IMR-90 (cell line): ENCODE results near the gene HYLS1. TPM values are rescaled to one million over a fixed set of nuclear protein-coding genes. Genes with fewer than 3 reads are reported as not detected.

ENCODE experiments used
- ATAC-seq: fragments of 200-7000 bp; cut with Tn5 transposase; 2 replicates; pipeline ENCODE4 v1.9.1; 2020; ENCODE audit warnings: low read depth, mild to moderate bottlenecking, moderate library complexity
- BruUV-seq: library from RNA; stranded (reverse); fragments of 400-500 nt; replicated peaks from 2 replicates; lab custom pipeline; 2021; lab: Mats Ljungman, UMichigan
- CTCF ChIA-PET: fragments of 300-600 bp; formaldehyde crosslinking; extraction: SDS; loops from one replicate; lab custom pipeline; 2021; ENCODE audit warnings: antibody characterized with exemption; lab: Yijun Ruan, JAX
- POLR2A ChIA-PET: fragments of 300-600 bp; sonication (Branson Sonifier 250); formaldehyde crosslinking; loops from one replicate; lab custom pipeline; 2022; ENCODE audit warnings: antibody characterized with exemption; ENCODE audit not compliant: unreplicated experiment; lab: Charles Lee
- DNase-seq: peaks from one replicate; pipeline ENCODE4 v3.0.0; 2013
- H2AFZ ChIP-seq: replicated peaks from 2 replicates; pipeline ENCODE3; 2013; ENCODE audit warnings: low read length, mild to moderate bottlenecking; ENCODE audit not compliant: poor library complexity
- H2AK5ac ChIP-seq: 2 replicates; pipeline ENCODE4 v1.6.1; 2013; ENCODE audit warnings: low read depth, low read length, inconsistent platforms
- H2AK9ac ChIP-seq: replicated peaks from 2 replicates; pipeline ENCODE3; 2013; ENCODE audit warnings: mild to moderate bottlenecking, low read depth, low read length, moderate library complexity; ENCODE audit not compliant: poor library complexity
- H2BK120ac ChIP-seq: 2 replicates; pipeline ENCODE4 v1.6.1; 2013; ENCODE audit warnings: low read depth, low read length, inconsistent platforms
- H2BK15ac ChIP-seq: 3 replicates; pipeline ENCODE4 v1.6.1; 2013; ENCODE audit warnings: low read depth, low read length, inconsistent platforms
- H2BK20ac ChIP-seq: 2 replicates; pipeline ENCODE4 v1.6.1; 2013; ENCODE audit warnings: low read depth, mild to moderate bottlenecking, inconsistent platforms, low read length, moderate library complexity
- H2BK5ac ChIP-seq: 2 replicates; pipeline ENCODE4 v1.6.1; 2013; ENCODE audit warnings: mild to moderate bottlenecking, low read depth, low read length, inconsistent platforms; ENCODE audit not compliant: poor library complexity, severe bottlenecking
- H3K14ac ChIP-seq: replicated peaks from 2 replicates; pipeline ENCODE4 v1.6.1; 2013; ENCODE audit warnings: low read depth, low read length, inconsistent platforms
- H3K18ac ChIP-seq: 2 replicates; pipeline ENCODE4 v1.6.1; 2013; ENCODE audit warnings: low read depth, low read length, control low read depth
- H3K23ac ChIP-seq: 2 replicates; pipeline ENCODE4 v1.6.1; 2013; ENCODE audit warnings: low read depth, low read length, inconsistent platforms
- H3K27ac ChIP-seq: 2 replicates; pipeline ENCODE4 v1.5.1; 2013; ENCODE audit warnings: mild to moderate bottlenecking, control low read depth, low read length; ENCODE audit not compliant: insufficient read depth
- H3K27me3 ChIP-seq: 2 replicates; pipeline ENCODE4 v1.6.1; 2013; ENCODE audit warnings: low read length; ENCODE audit not compliant: control insufficient read depth, insufficient read depth
- H3K36me3 ChIP-seq: 2 replicates; pipeline ENCODE4 v1.6.1; 2013; ENCODE audit warnings: low read length, mixed read lengths; ENCODE audit not compliant: control insufficient read depth, insufficient read depth
- H3K4ac ChIP-seq: 2 replicates; pipeline ENCODE4 v1.6.1; 2013; ENCODE audit warnings: low read depth, low read length, inconsistent platforms
- H3K4me1 ChIP-seq: 2 replicates; pipeline ENCODE4 v1.6.1; 2013; ENCODE audit warnings: low read length, mixed read lengths; ENCODE audit not compliant: control insufficient read depth, insufficient read depth
- H3K4me2 ChIP-seq: 2 replicates; pipeline ENCODE4 v1.6.1; 2013; ENCODE audit warnings: low read depth, mild to moderate bottlenecking, control low read depth, low read length, moderate library complexity
- H3K4me3 ChIP-seq: 2 replicates; pipeline ENCODE4 v1.5.1; 2013; ENCODE audit warnings: low read depth, mild to moderate bottlenecking, control low read depth, low read length, moderate library complexity; ENCODE audit not compliant: insufficient read depth
- H3K56ac ChIP-seq: 2 replicates; pipeline ENCODE4 v1.6.1; 2013; ENCODE audit warnings: low read length, inconsistent platforms; ENCODE audit not compliant: insufficient read depth; ENCODE audit errors: extremely low read depth
- H3K79me1 ChIP-seq, 2 experiments: 2 replicates each; pipeline ENCODE4 v1.6.1; 2013; ENCODE audit warnings: low read length in 2 of 2, inconsistent platforms in 1 of 2, low read depth in 1 of 2
- H3K9ac ChIP-seq: 2 replicates; pipeline ENCODE4 v1.6.1; 2013; ENCODE audit warnings: low read depth, low read length, control low read depth
- H3K9me1 ChIP-seq: 2 replicates; pipeline ENCODE4 v1.6.1; 2013; ENCODE audit warnings: low read length, inconsistent platforms; ENCODE audit not compliant: insufficient read depth
- H3K9me3 ChIP-seq: 2 replicates; pipeline ENCODE4 v1.6.1; 2013; ENCODE audit warnings: low read length; ENCODE audit not compliant: control insufficient read depth, insufficient read depth
- H4K20me1 ChIP-seq: 2 replicates; pipeline ENCODE4 v1.6.1; 2013; ENCODE audit warnings: low read length, inconsistent platforms; ENCODE audit not compliant: insufficient read depth
- H4K5ac ChIP-seq: 2 replicates; pipeline ENCODE4 v1.6.1; 2013; ENCODE audit warnings: mild to moderate bottlenecking, low read depth, low read length, control low read depth
- H4K8ac ChIP-seq, 2 experiments: 2 replicates each; pipeline ENCODE4 v1.6.1; 2013; ENCODE audit warnings: low read depth in 2 of 2, low read length in 2 of 2, control low read depth in 1 of 2, inconsistent platforms in 1 of 2
- H4K91ac ChIP-seq: 2 replicates; pipeline ENCODE4 v1.6.1; 2013; ENCODE audit warnings: low read depth, low read length, inconsistent platforms; ENCODE audit not compliant: insufficient read depth
- BHLHE40 ChIP-seq: fragments of 150-350 bp; IDR thresholded peaks from 2 replicates; pipeline ENCODE4 v1.6.1; 2016; ENCODE audit warnings: mild to moderate bottlenecking, low read depth, low read length
- CEBPB ChIP-seq: IDR thresholded peaks from 2 replicates; pipeline ENCODE4 v1.6.1; 2012; ENCODE audit warnings: low read depth, low read length, improper control_type of control experiment
- CHD1 ChIP-seq: IDR thresholded peaks from 2 replicates; pipeline ENCODE4 v1.6.1; 2012; ENCODE audit warnings: low read depth, low read length, improper control_type of control experiment
- CTCF ChIP-seq: conservative IDR thresholded peaks from 2 replicates; pipeline ENCODE4 v1.5.1; 2012; ENCODE audit warnings: mild to moderate bottlenecking, low read depth, low read length, improper control_type of control experiment
- FOS ChIP-seq: fragments of 150-350 bp; IDR thresholded peaks from 2 replicates; pipeline ENCODE4 v1.6.1; 2016; ENCODE audit warnings: low read depth, low read length
- MAFK ChIP-seq: IDR thresholded peaks from 2 replicates; pipeline ENCODE4 v1.6.1; 2012; ENCODE audit warnings: low read depth, low read length, improper control_type of control experiment
- MAZ ChIP-seq: IDR thresholded peaks from 2 replicates; pipeline ENCODE4 v1.6.1; 2012; ENCODE audit warnings: low read depth, mild to moderate bottlenecking, low read length, improper control_type of control experiment, moderate library complexity, borderline replicate concordance
- MXI1 ChIP-seq: IDR thresholded peaks from 2 replicates; pipeline ENCODE4 v1.6.1; 2012; ENCODE audit warnings: low read depth, mild to moderate bottlenecking, low read length, moderate library complexity, borderline replicate concordance
- NFE2L2 ChIP-seq: fragments of 150-350 bp; IDR thresholded peaks from 2 replicates; pipeline ENCODE4 v1.6.1; 2016; ENCODE audit warnings: low read depth, mild to moderate bottlenecking, low read length
- POLR2A ChIP-seq: IDR thresholded peaks from 2 replicates; pipeline ENCODE4 v1.6.1; 2012; ENCODE audit warnings: mild to moderate bottlenecking, low read depth, low read length
- RAD21 ChIP-seq: IDR thresholded peaks from 2 replicates; pipeline ENCODE4 v1.6.1; 2012; ENCODE audit warnings: low read length, improper control_type of control experiment
- RCOR1 ChIP-seq: IDR thresholded peaks from 2 replicates; pipeline ENCODE4 v1.6.1; 2012; ENCODE audit warnings: mild to moderate bottlenecking, low read length, improper control_type of control experiment; ENCODE audit not compliant: insufficient replicate concordance
- RFX5 ChIP-seq: IDR thresholded peaks from 2 replicates; pipeline ENCODE4 v1.8.0; 2012; ENCODE audit warnings: low read depth, mild to moderate bottlenecking, low read length, moderate library complexity
- SMC3 ChIP-seq: fragments of 150-350 bp; IDR thresholded peaks from 2 replicates; pipeline ENCODE4 v1.6.1; 2016; ENCODE audit warnings: low read depth, mild to moderate bottlenecking, antibody characterized with exemption, low read length, moderate library complexity
- USF2 ChIP-seq: fragments of 150-350 bp; IDR thresholded peaks from 2 replicates; pipeline ENCODE4 v1.6.1; 2017; ENCODE audit warnings: mild to moderate bottlenecking, antibody characterized with exemption, low read length, low read depth
- WGBS, 2 experiments: methylation state at CpG; one replicate each; pipeline versions ENCODE4 v1.1.5 to v1.1.7; 2013; ENCODE audit warnings: missing lambda C conversion rate in 2 of 2; ENCODE audit not compliant: insufficient read length in 1 of 2; ENCODE audit errors: extremely low coverage in 2 of 2; 5-methylcytosine and 5-hydroxymethylcytosine counted together
- dilution Hi-C: fragments of 300-500 bp; cut with HindIII; formaldehyde crosslinking; loops from one replicate; pipeline ENCODE4 v1.14.3; 2018; ENCODE audit warnings: low sequenced_read_pairs; ENCODE audit not compliant: unreplicated experiment
- in situ Hi-C: fragments of 300-500 bp; cut with MboI; formaldehyde crosslinking; loops from 3 replicates; pipeline ENCODE4 v1.14.3; 2019; ENCODE audit warnings: low sequenced_read_pairs, inconsistent platforms, mixed read lengths
- intact Hi-C: fragments of 100-400 bp; cut with micrococcal nuclease; formaldehyde crosslinking; loops from 2 replicates; pipeline ENCODE4 v1.10.0; 2022
- polyA plus RNA-seq, 3 experiments: library from polyadenylated mRNA; depleted of rRNA; stranded (reverse); fragments of >200 nt; gene quantifications; 2 replicates each; pipeline ENCODE4 v1.2.3, GENCODE V29; 2012; ENCODE audit warnings: low replicate concordance in 1 of 3
- total RNA-seq: library from RNA; depleted of rRNA; stranded (reverse); fragments of >200 nt; gene quantifications from 2 replicates; pipeline ENCODE4 v1.2.3, GENCODE V29; 2012
- TF ChIP-seq, protein P1 (sequence below): fragments of 150-350 bp; IDR thresholded peaks from 2 replicates; pipeline ENCODE4 v1.6.1; 2016; ENCODE audit warnings: low read depth, mild to moderate bottlenecking, low read length, moderate library complexity, borderline replicate concordance

HYLS1 gene
- total and polyA plus RNA-seq, 2 of the 4 experiments (the other 2 are of a cell fraction) = 5.1 to 8.1 TPM

DNA sequence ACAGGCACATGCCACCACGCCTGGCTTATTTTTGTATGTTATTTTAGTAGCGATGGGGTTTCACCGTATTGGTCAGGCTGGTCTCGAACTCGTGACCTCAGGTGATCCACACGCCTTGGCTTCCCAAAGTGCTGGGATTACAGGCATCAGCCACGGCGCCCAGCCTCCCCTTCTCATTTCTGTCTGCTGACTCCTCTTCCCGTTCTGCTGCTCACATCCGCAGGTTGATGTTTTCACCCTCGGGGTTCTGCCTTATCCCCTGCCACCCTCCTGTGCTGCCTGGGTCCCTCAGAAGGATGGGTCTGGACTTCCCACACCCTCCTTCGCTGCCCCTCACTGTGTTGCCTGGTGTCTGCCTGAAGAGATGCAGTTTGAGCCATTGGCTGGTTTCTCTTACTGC is 39.2 kb downstream of the HYLS1 start:
- no peak overlapping the region for H2BK120ac ChIP-seq
- in situ Hi-C loops (loop anchor here (5.0 kb wide), 1 partner anchor 266 kb away; no protein-coding TSS in a partner anchor), dilution Hi-C loops (no loop called here), intact Hi-C loops (no loop called here)
- ChIA-PET CTCF (interaction anchor here (1.2 kb wide), 1 partner anchor 267 kb away, joined by 3 read pairs; no protein-coding TSS in a partner anchor), POLR2A (no interaction called here)
- H2BK15ac ChIP-seq = no peak overlapping the region
- no peaks in the 10 kb centered on the region for H3K4me1 ChIP-seq
- H4K91ac ChIP-seq = no peak overlapping the region
- H2AK5ac ChIP-seq = no peak overlapping the region
- H2AK9ac ChIP-seq = no peak overlapping the region
- no peak overlapping the region for H3K14ac ChIP-seq
- no peak for DNase-seq
- no peak overlapping the region for H2BK20ac ChIP-seq
- H3K36me3 ChIP-seq = no peaks in the 10 kb centered on the region
- peaks cover 40% of the 10 kb centered on the region for H3K27me3 ChIP-seq
- no peak overlapping the region for H4K5ac ChIP-seq
- H3K9me3 ChIP-seq = no peaks in the 10 kb centered on the region
- no peak overlapping the region for H3K9ac ChIP-seq
- no peak overlapping the region for H3K56ac ChIP-seq
- no peak overlapping the region for H2AFZ ChIP-seq
- no peak for ATAC-seq
- TF ChIP-seq BHLHE40 = no peak
- TF ChIP-seq RAD21 = no peak
- TF ChIP-seq RCOR1 = no peak
- no peak for TF ChIP-seq MAZ
- no peak for TF ChIP-seq MXI1
- no peak for TF ChIP-seq CHD1
- no peak for TF ChIP-seq RFX5
- TF ChIP-seq CTCF = no peak
- TF ChIP-seq CEBPB = no peak
- TF ChIP-seq, protein P1, sequence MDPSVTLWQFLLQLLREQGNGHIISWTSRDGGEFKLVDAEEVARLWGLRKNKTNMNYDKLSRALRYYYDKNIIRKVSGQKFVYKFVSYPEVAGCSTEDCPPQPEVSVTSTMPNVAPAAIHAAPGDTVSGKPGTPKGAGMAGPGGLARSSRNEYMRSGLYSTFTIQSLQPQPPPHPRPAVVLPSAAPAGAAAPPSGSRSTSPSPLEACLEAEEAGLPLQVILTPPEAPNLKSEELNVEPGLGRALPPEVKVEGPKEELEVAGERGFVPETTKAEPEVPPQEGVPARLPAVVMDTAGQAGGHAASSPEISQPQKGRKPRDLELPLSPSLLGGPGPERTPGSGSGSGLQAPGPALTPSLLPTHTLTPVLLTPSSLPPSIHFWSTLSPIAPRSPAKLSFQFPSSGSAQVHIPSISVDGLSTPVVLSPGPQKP = no peak
- no peak for TF ChIP-seq FOS
- TF ChIP-seq SMC3 = no peak
- no peak for TF ChIP-seq MAFK
- no peak for TF ChIP-seq USF2
- TF ChIP-seq POLR2A = no peak
- TF ChIP-seq NFE2L2 = no peak
- no peak overlapping the region for H3K4me2 ChIP-seq
- no peak overlapping the region for H3K27ac ChIP-seq
- no peak overlapping the region for H3K4me3 ChIP-seq
- H4K20me1 ChIP-seq = no peaks in the 10 kb centered on the region
- H3K18ac ChIP-seq = no peak overlapping the region
- H2BK5ac ChIP-seq = no peak overlapping the region
- whole genome bisulfite sequencing, 2 experiments = no CpG with 5 or more reads among the region's 12 CpGs
- no peak overlapping the region for H3K4ac ChIP-seq
- no TSS peak for BruUV-seq
- H3K9me1 ChIP-seq = no peaks in the 10 kb centered on the region
- H3K23ac ChIP-seq = no peak overlapping the region
- no peak overlapping the region for H4K8ac ChIP-seq
- H3K79me1 ChIP-seq = no peaks in the 10 kb centered on the region
